Activated naive CD8-positive, alpha-beta T cell treated with anti-CD3 and anti-CD28 coated beads for 36 hours (primary cell): ENCODE results near the gene ABCC8. TPM values are rescaled to one million over a fixed set of nuclear protein-coding genes. Genes with fewer than 3 reads are reported as not detected.

ENCODE experiments used
- DNase-seq: peaks from one replicate; pipeline ENCODE4 v3.0.0; 2021
- H3K27ac Mint-ChIP-seq: one replicate; pipeline ENCODE4 v1.8.0; 2022; ENCODE audit warnings: mild to moderate bottlenecking, moderate library complexity, mixed read lengths
- H3K27me3 Mint-ChIP-seq: one replicate; pipeline ENCODE4 v1.8.0; 2022; ENCODE audit warnings: mild to moderate bottlenecking, mixed read lengths
- H3K36me3 Mint-ChIP-seq: one replicate; pipeline ENCODE4 v1.8.0; 2021; ENCODE audit warnings: mild to moderate bottlenecking, mixed read lengths
- H3K4me1 Mint-ChIP-seq: one replicate; pipeline ENCODE4 v1.8.0; 2021; ENCODE audit warnings: mixed read lengths
- H3K4me3 Mint-ChIP-seq: one replicate; pipeline ENCODE4 v1.8.0; 2022; ENCODE audit warnings: mild to moderate bottlenecking, moderate library complexity, mixed read lengths
- H3K9me3 Mint-ChIP-seq: one replicate; pipeline ENCODE4 v1.8.0; 2022; ENCODE audit warnings: mixed read lengths
- total RNA-seq, 2 experiments: library from RNA; stranded (reverse); gene quantifications; one replicate each; pipeline ENCODE4 v1.2.3, GENCODE V29; 2021

ABCC8 gene
- total RNA-seq, 2 experiments from 2014 or later: not detected

DNA sequence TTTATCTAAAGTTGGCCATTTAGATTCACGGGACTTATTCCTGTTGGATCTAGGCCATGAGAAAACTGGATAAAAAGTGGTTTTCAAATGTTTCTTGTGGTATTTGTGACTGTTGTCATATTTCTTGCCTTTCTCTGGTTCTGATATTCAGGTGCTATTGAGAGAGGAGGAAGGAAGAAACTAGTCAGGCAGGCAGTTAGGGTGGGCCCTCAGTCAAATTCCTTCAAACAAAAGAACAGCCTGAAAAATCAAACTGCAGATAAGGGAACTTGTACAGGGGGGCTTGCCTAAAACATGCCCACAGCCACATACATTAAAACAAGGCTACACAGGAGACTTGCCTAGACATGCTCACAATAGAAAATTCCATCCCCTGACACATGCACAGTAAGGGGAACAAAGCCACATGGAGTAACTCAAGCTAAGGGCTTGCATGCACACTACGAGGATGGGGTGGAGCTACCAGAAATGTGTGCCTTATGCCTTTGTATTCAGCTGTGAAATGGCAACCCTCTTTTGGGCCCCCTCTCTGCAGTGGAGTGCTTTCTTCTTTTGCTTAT, 106.9 kb downstream of the ABCC8 start:
- H3K4me1 Mint-ChIP-seq: peaks cover 3% of the 10 kb centered on the region
- peaks cover 75% of the 10 kb centered on the region for H3K36me3 Mint-ChIP-seq
- H3K27me3 Mint-ChIP-seq: no peaks in the 10 kb centered on the region
- H3K9me3 Mint-ChIP-seq: peaks cover 42% of the 10 kb centered on the region
- no peak overlapping the region for H3K4me3 Mint-ChIP-seq
- no peak for DNase-seq
- no peak overlapping the region for H3K27ac Mint-ChIP-seq

DNA sequence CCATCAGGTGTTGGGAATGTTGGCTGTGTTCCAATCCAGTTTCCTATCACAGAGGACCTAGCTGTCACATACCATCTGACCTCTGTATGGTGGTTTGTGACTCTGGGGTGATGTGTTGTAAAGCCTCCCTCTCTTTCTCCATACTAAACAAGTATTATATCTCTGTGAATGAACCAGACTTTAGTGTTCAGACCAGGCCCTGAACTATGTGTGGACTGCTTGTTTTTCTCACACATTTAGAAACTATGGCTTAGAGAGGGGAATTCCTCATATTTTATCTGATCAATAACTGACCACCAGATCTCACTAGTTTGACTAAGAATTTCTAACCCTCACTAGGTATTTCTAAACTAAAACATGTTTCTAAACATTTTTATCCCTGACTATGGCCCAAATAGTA, 107.6 kb downstream of the ABCC8 start:
- Mint-ChIP-seq H3K36me3 (peaks cover 75% of the 10 kb centered on the region), H3K4me1 (peaks cover 3% of the 10 kb centered on the region), H3K9me3 (peaks cover 42% of the 10 kb centered on the region), H3K4me3 (no peak overlapping the region), H3K27me3 (no peaks in the 10 kb centered on the region), H3K27ac (no peak overlapping the region)
- DNase-seq: no peak

- Mint-ChIP-seq H3K4me1 (peaks cover 3% of the 10 kb centered on the region), H3K27ac (no peak overlapping the region), H3K4me3 (no peak overlapping the region), H3K9me3 (peaks cover 42% of the 10 kb centered on the region), H3K36me3 (peaks cover 75% of the 10 kb centered on the region), H3K27me3 (no peaks in the 10 kb centered on the region)
- DNase-seq: no peak
These were observed 108.1 kb downstream of the ABCC8 start for GRCh38 chr11:17368551-17368950.

DNA sequence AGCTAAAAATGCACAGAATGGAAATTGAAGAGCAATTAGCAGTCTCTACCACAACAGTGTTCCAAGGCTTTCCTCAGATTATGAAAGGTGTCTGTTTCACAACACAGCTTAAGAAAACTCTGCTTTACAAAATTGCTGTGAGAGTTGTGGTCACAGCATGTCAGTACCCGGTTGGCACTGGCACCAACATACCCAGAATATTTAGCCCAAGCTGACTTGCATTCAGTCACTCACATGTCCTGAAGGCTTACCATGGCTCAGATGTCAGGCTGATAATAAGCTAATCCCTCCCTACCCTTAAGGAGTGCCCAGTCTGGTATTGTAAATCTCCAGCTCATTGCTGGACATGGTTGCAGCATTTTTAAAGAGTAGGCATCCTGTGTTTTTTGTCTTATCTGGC, 110.2 kb downstream of the ABCC8 start:
- H3K27ac Mint-ChIP-seq: no peak overlapping the region
- H3K27me3 Mint-ChIP-seq: no peaks in the 10 kb centered on the region
- H3K36me3 Mint-ChIP-seq: peaks cover 63% of the 10 kb centered on the region
- H3K4me3 Mint-ChIP-seq: no peak overlapping the region
- H3K9me3 Mint-ChIP-seq: peaks cover 29% of the 10 kb centered on the region
- no peak for DNase-seq
- peaks cover 3% of the 10 kb centered on the region for H3K4me1 Mint-ChIP-seq

GRCh38 chr11:17354601-17354991, 122.0 kb downstream of the ABCC8 start:
- Mint-ChIP-seq H3K4me1 (peaks cover 29% of the 10 kb centered on the region), H3K27ac (no peak overlapping the region), H3K27me3 (no peaks in the 10 kb centered on the region), H3K36me3 (peaks cover 29% of the 10 kb centered on the region), H3K9me3 (peaks cover 4% of the 10 kb centered on the region), H3K4me3 (peak overlapping the region; percentile 84)
- peak; percentile 64 for DNase-seq

GRCh38 chr11:17353821-17354600, 122.6 kb downstream of the ABCC8 start:
- Mint-ChIP-seq H3K27ac (peak overlapping the region; percentile 79), H3K4me3 (peak overlapping the region; percentile 84), H3K27me3 (no peaks in the 10 kb centered on the region), H3K36me3 (peaks cover 27% of the 10 kb centered on the region), H3K9me3 (no peaks in the 10 kb centered on the region), H3K4me1 (peaks cover 29% of the 10 kb centered on the region)
- DNase-seq: no peak

DNA sequence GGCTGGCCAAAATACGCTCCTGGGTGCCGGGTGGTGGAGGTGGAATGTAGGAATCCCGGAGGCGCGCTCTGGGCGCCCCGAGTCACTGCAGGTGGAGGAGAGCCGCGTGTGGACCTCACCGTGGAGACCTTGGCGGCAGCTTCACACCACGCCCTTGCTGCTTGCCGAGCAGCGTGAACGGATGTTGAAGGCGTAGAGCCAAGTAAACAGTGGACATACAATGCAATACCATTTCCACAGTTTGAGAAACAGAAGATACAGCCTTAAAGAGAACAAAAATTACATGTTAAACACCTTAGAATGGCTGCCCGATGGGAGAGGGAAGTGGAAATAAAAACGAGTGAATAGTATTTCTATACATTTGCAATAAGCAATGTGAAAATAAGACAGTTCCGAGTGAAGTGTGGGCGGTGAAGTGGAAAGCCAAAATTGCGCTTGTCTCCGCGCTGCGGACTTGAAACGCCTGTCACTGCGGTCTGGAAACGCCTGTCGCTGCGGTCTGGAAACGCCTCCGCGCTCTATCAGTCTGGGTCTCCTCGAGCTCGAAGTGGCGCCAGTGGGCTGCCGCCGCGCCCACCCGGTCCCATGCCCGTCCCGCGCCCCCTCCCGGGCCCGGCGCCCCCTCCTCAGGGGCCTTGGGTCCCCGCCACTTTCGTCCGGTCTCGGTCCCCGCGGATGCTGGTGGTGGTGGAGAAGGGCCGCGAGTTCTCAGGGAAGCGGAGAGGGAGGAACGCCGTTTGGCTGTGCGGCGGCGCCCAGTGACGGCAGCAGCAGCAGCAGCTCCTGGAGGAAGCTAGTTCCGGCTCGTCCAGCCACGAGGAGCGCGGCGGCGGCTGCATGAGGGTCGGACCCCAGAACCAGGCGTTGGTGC, 123.5 kb downstream of the ABCC8 start:
- H3K4me1 Mint-ChIP-seq: peaks cover 29% of the 10 kb centered on the region
- H3K36me3 Mint-ChIP-seq: peaks cover 25% of the 10 kb centered on the region
- H3K4me3 Mint-ChIP-seq: peak overlapping the region; percentile 84
- peak overlapping the region; percentile 86 for H3K27ac Mint-ChIP-seq
- H3K27me3 Mint-ChIP-seq: no peaks in the 10 kb centered on the region
- peak; percentile 77 for DNase-seq
- no peaks in the 10 kb centered on the region for H3K9me3 Mint-ChIP-seq

DNA sequence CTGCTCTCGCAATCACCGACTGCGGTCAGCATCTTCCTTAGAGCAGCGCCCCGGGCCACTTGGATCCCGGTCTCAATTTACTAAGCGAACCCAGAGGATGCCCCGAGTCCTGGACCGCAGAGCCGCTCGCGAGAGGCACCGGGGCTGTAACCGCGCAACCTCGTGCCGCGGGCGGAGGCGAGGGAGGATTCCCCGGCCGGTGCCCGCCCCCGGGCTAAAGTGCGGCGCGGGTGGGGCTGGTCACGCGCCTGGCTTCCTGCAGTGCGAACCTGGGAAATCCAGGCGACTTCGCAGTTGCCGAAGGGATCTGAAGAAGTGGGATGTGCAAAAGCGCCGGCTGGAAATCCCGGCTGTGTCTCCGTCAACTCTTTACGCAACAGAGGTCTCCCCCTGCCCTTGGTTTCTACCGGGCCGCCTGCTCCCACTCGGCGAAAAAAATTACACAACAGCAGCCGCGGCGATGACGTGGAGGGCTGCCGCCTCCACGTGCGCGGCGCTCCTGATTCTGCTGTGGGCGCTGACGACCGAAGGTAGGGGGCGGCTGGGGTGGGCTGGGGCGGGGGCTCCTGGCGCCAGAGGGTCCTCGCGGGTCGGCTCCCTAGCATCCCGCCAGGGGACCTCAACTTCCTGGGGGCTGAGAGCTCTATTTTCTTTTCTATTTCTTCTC, 125.0 kb downstream of the ABCC8 start, which contains the start of gene NCR3LG1:
Gene NCR3LG1 (plus strand): TSS at position 291 of the 667 bp plus-strand sequence. CDS start 170 bp downstream, at position 461.
- peaks cover 18% of the 10 kb centered on the region for H3K36me3 Mint-ChIP-seq

DNA sequence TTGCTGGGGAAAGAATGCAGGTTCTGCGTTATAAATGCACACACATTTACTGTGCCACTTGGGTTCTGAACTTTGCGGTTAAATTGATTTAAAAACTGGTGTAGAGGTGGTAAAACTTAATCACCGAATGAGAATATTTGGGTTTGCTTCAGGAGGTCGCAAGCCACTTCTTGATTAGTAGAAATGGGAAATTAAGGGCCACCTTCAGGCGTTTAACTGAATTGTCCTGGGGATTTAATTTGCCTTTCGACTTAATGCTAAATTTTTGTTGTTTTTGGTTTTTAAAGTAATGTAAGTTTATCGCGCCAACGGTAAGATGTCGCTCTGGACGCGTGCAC, 125.5 kb downstream of the ABCC8 start:
- Mint-ChIP-seq H3K9me3 (no peaks in the 10 kb centered on the region), H3K4me1 (peaks cover 29% of the 10 kb centered on the region), H3K27ac (peak overlapping the region; percentile 74), H3K4me3 (peak overlapping the region; percentile 84), H3K27me3 (no peaks in the 10 kb centered on the region), H3K36me3 (peaks cover 13% of the 10 kb centered on the region)
- DNase-seq: no peak

More for the DNA sequence above, 125.0 kb downstream of the ABCC8 start, which contains the start of gene NCR3LG1:
- H3K4me1 Mint-ChIP-seq: peaks cover 29% of the 10 kb centered on the region
- H3K4me3 Mint-ChIP-seq: peak within 1 kb of the TSS; percentile 84
- H3K27ac Mint-ChIP-seq: peak within 1 kb of the TSS; percentile 86
- DNase-seq: peak; percentile 68
- H3K9me3 Mint-ChIP-seq: no peaks in the 10 kb centered on the region
- H3K27me3 Mint-ChIP-seq: no peaks in the 10 kb centered on the region

DNA sequence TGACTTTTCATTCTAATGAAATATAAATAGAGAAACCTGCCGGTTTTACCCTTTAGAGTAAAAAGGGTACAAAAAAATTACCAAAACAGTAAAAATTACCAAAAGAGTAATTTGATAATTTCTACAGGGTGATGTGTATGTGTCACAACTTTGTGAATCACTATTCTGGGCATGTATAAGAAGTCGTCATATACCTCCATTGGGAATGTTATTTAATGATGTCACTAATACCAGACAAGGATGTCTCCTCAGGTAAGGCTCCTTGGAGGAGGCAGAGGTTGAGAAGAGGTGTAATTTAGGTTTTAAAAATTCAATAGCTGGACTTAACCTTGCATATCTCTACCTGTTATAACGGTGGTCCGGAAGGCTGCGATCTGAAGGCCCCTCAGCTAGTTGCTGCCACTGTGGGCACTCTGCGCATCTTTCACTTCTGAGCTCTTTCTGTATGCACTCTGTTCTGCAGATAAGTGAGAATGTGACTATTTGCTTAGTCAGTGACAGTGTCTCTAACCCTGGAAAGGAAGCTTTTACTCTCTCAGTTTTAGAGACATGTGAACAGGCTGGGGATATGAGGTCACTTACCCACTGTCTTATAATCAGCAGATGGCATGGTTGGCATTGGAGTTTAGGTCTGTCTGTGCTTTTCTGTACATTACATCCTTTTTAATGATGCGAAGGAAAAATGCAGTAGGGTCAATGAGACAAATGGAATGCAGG, 126.0 kb downstream of the ABCC8 start:
- Mint-ChIP-seq H3K9me3 (no peaks in the 10 kb centered on the region), H3K36me3 (peaks cover 12% of the 10 kb centered on the region), H3K4me3 (peak overlapping the region; percentile 84), H3K27me3 (no peaks in the 10 kb centered on the region), H3K27ac (peak overlapping the region; percentile 74), H3K4me1 (peaks cover 29% of the 10 kb centered on the region)
- DNase-seq: no peak

DNA sequence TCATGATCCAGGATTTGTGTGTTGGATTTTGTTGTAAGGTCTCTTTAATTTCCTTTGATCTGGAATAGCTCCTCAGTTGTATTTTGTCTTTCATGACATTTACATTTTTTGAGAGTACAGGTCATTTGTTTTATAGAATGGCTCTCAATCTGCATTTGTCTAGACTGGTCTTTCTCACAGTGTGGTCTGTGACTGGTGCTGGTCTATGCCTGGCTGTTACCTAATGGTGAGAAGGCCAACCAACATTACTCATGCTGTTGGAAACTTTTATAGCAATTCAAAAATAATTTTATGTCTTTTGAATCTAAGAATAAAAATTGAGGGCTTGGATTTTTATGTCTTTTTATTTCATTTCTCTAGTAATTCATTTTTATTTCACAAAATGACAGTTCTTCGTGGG, 129.0 kb downstream of the ABCC8 start:
- DNase-seq: no peak
- H3K4me3 Mint-ChIP-seq: no peak overlapping the region
- peaks cover 33% of the 10 kb centered on the region for H3K4me1 Mint-ChIP-seq
- H3K27ac Mint-ChIP-seq: no peak overlapping the region
- peaks cover 10% of the 10 kb centered on the region for H3K36me3 Mint-ChIP-seq
- H3K27me3 Mint-ChIP-seq: no peaks in the 10 kb centered on the region
- H3K9me3 Mint-ChIP-seq: no peaks in the 10 kb centered on the region

GRCh38 chr11:17343907-17344306, 132.7 kb downstream of the ABCC8 start:
- Mint-ChIP-seq H3K27ac (peak overlapping the region; percentile 19), H3K4me3 (no peak overlapping the region), H3K27me3 (no peaks in the 10 kb centered on the region), H3K36me3 (peaks cover 14% of the 10 kb centered on the region), H3K9me3 (no peaks in the 10 kb centered on the region), H3K4me1 (peaks cover 20% of the 10 kb centered on the region)
- peak; percentile 66 for DNase-seq

DNA sequence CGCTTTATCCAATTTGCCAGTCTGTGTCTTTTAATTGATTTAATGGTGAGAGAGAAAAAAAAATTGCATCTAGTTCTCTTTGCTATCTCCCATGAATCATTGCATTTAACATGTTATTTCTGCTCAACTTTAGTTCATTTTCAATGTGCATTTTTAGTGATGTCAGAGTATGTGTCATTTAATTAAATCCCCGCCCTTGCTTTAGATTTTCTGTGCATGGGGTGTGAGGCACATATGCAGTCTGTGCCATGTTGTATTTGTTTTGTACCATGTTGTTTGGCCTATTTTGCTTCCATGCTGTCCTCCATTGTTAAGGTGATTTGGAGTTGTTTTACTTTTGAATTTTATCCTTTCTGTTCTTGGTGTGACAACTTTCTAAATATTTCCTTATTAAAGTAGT, 133.4 kb downstream of the ABCC8 start:
- Mint-ChIP-seq H3K27me3 (no peaks in the 10 kb centered on the region), H3K27ac (peak overlapping the region; percentile 47), H3K9me3 (no peaks in the 10 kb centered on the region), H3K36me3 (peaks cover 12% of the 10 kb centered on the region), H3K4me1 (peaks cover 20% of the 10 kb centered on the region), H3K4me3 (no peak overlapping the region)
- DNase-seq: no peak
